Astrocyte of the cerebellum (primary cell): ENCODE measurements around the gene CCNYL1.
A peak's percentile ranks its signal among the peaks of the same experiment; 100 is the strongest.
"Not testable (repeated sequence)": the region's sequence is repeated elsewhere in the genome, so short reads cannot be mapped to it uniquely, and the experiment has no call there.

Experiments used
- DNase-seq: peaks from one replicate; pipeline ENCODE4 v3.0.0-alpha.2; 2011; ENCODE audit warnings: low read depth
- H3K4me3 ChIP-seq: 2 replicates; pipeline ENCODE4 v1.5.1; 2011; ENCODE audit warnings: mild to moderate bottlenecking, low read depth, low read length, moderate library complexity
- in situ Hi-C: cut with HindIII; loops from 2 replicates; pipeline ENCODE4 v1.10.0; 2017; ENCODE audit warnings: low sequenced_read_pairs
- TF ChIP-seq, protein P1 (sequence below): IDR thresholded peaks from 2 replicates; pipeline ENCODE4 v1.5.1; 2012; ENCODE audit warnings: low read length, low read depth, moderate library complexity, mild to moderate bottlenecking; ENCODE audit errors: missing control alignments

CCNYL1 gene

DNA sequence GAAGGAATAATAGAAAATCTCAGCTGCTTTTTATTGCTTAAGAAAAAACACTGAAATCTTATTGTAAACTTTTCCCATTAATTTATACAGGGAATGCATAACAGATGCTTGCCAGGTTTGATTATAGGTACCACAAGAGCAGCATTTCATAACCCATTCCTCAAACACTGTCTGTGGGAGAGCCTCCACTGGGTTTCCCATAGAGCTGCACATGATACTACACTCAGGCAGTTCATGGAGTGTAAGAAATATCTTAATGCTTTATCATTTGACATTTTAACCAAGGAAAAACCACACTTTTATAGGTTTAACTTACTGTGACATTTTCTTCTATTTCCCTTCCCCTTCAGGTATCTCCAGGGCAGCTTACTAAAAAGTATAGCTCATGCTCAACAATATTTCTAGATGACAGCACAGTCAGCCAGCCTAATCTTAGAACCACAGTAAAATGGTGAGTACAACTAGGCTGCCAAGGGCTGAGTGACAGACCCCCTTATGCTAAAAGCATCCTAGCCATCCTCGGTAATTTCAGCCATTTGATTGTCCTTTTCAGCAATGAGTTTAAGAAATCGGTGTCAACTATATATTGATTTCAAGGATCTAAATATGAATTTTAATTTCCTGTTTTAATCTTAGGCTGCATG, 22.3 kb downstream of the CCNYL1 start:
- TF ChIP-seq, protein P1, sequence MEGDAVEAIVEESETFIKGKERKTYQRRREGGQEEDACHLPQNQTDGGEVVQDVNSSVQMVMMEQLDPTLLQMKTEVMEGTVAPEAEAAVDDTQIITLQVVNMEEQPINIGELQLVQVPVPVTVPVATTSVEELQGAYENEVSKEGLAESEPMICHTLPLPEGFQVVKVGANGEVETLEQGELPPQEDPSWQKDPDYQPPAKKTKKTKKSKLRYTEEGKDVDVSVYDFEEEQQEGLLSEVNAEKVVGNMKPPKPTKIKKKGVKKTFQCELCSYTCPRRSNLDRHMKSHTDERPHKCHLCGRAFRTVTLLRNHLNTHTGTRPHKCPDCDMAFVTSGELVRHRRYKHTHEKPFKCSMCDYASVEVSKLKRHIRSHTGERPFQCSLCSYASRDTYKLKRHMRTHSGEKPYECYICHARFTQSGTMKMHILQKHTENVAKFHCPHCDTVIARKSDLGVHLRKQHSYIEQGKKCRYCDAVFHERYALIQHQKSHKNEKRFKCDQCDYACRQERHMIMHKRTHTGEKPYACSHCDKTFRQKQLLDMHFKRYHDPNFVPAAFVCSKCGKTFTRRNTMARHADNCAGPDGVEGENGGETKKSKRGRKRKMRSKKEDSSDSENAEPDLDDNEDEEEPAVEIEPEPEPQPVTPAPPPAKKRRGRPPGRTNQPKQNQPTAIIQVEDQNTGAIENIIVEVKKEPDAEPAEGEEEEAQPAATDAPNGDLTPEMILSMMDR = no peak
- no peak for DNase-seq
- in situ Hi-C loops = loop anchor here (5.0 kb wide), 1 partner anchor 56 kb away; no protein-coding TSS in a partner anchor

DNA sequence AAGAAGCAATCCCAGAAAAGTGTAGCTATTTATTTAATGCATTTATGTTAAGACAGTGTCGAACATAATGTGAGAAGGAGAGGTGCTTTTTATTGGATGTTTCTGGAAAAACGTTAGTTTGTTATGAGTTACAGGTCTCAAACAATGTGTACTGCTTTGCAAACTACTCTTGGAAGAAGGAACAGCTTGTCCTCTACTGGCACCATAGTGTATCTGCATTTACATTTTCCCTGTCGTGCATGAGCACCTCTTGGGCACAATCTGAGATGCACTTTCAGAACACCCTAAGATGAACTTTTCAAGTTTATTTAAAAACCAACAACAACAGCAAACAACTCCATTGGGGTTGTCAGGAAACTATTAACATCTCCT, 22.8 kb downstream of the CCNYL1 start:
- H3K4me3 ChIP-seq = no peak overlapping the region
- TF ChIP-seq, protein P1 = peak; percentile 64
- in situ Hi-C loops = loop anchor here (5.0 kb wide), 1 partner anchor 57 kb away; no protein-coding TSS in a partner anchor
- DNase-seq = peak; percentile 28

More for the DNA sequence above, 22.3 kb downstream of the CCNYL1 start:
- H3K4me3 ChIP-seq = no peak overlapping the region

DNA sequence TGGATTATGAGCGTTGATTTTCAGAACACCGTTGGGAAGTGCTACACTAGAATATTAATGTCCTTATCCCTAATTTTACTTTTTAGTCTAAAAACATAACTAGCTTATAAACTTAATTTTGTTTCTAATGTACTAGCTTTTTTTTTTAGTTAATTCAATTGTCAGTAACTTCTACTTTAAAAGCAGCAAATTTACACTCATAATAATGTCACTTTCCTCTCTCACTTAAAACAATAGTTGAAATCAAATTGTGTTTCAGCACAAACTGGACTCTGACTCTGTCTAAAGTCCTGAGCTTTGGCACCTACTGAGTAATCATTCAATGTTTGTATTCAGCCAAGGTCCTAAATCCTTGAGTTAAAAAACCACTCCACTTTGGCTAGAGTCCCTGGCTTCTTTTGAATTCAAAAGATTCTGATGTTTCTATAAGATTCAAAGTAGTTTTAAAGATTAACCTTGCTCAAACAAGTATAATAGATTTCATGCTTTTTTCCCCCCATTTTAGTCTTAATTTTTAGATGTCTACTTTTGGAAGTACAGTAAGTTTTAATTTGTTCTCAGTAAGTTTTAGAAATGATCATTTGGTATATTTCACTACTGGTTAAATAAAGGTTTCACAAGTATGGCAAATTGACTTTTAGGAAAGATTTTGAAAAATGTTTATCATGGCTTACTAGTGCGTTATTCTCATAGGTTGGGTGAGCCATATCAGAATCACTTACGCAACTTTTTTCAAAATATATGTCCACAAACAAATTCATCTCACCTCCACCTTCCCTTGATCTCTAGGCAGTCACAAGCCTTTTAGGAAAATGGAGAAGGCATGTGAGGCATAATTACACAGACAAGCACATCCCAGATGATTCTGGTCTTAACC, 23.4 kb downstream of the CCNYL1 start:
- in situ Hi-C loops = loop anchor here (5.0 kb wide), 1 partner anchor 58 kb away; no protein-coding TSS in a partner anchor

DNA sequence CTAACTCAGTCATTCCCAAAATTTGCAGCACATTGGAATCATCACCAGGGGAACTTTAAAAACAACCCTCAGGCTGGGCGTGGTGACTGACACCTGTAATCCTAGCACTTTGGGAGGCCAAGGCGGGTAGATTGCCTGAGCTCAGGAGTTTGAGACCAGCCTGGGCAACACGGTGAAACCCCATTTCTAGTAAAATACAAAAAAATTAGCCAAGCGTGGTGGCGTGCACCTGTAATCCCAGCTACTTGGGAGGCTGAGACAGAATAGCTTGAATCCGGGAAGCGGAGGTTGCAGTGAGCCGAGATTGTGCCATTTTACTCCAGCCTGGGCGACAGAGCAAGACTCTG, 24.0 kb downstream of the CCNYL1 start:
- DNase-seq, H3K4me3 ChIP-seq, in situ Hi-C loops: not testable (repeated sequence)

More for the DNA sequence above, 23.4 kb downstream of the CCNYL1 start:
- H3K4me3 ChIP-seq = no peak overlapping the region
- no peak for DNase-seq
- TF ChIP-seq, protein P1 = no peak

DNA sequence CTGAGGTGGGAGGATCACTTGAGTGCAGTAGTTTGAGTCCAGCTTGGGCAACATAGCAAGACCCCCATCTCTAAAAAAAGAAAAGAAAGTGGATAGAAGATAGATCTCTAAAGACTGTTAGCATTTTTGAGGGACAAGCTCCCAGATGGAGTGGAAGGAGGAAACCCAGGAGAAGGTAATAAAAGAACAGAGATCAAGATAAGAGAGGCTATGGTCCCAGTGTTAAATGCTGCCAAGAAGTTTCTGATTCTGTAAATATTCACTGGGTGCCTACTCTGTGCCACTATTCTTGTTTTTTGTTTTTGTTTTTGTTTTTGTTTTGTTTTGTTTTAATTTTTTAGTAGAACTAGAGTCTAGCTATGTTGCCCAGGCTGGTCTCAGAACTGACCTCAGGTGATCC, 32.1 kb downstream of the CCNYL1 start:
- TF ChIP-seq, protein P1 = no peak
- no peak overlapping the region for H3K4me3 ChIP-seq
- in situ Hi-C loops = no loop called here
- DNase-seq = no peak

DNA sequence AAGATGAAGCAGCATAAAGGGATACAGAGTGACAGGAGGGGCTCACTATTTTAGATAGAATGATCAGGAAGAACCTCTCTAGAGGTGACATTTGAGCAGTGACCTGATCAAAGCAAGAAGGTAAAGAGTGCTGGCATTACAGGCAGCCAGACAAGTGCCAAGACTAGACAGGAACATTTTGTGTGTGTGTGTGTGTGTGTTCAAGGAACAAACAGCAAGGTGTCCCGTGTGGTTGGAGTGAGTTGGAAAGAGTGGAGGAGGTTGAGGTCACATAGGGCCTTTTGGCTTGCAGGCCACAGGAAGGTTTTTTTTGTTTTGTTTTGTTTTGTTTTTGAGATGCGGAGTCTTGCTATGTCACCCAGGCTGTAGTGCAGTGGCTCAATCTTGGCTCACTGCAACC, 32.6 kb downstream of the CCNYL1 start:
- in situ Hi-C loops = no loop called here
- no peak overlapping the region for H3K4me3 ChIP-seq
- no peak for DNase-seq
- TF ChIP-seq, protein P1 = no peak

DNA sequence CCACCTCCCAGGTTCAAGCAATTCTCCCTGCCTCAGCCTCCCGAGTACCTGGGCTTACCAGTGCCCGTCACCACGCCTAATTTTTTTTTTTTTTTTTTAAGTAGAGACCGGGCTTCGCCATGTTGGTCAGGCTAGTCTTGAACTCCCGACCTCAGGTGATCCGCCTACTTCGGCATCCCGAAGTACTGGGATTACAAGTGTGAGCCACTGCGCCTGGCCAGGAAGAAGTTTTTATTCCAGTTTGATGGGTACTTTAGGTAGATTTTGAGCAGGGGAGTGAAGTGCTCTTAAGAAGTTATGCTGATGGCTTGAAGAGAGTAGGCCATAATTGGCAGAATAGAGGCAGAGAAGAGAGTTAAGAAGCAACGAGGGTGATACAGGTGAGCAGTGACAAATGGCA, 33.0 kb downstream of the CCNYL1 start:
- in situ Hi-C loops = no loop called here
- no peak overlapping the region for H3K4me3 ChIP-seq
- TF ChIP-seq, protein P1 = no peak
- no peak for DNase-seq
